ENCODE measurements around the gene TJP2.
"Not testable (repeated sequence)": the region's sequence is repeated elsewhere in the genome, so short reads cannot be mapped to it uniquely, and the experiment has no call there.

TJP2 gene

DNA sequence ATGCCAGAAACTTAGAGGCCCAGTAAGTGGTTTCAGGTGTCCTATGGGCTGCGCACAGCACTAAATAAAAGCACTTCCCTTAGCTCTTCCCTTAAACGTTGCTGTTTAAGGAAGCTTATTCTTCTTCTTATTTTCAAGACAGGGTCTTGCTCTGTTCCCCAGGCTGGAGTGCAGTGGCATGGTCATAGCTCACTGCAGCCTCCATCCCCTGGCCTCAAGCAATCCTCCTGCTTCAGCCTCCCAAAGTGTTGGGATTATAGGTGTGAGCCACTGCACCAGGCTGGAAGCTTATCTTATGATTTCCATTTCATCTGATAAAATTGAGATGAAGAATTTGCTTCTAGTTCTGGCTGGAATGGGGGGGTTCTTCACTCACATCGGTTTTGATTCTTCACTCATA lies 15.6 kb upstream of the TJP2 start:
- DNase-seq (ENCODE audit: low spot score), result no peak

DNA sequence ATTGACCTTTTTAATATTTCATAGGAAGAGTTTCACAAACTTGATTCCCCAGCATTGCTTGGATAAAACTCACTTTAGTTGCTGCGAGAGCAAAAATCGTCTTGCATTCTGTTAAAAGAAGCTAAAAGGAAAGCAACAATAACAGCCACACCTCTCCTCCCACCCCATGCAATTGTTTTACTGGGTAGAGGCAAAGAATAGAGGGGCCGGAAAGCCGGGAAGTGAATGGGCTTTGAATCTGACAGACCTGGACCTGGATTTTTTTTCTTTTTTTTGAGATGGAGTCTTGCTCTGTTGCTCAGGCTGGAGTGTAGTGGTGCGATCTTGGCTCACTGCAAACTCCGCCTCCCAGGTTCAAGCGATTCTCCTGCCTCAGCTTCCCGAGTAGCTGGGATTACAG lies 9.5 kb upstream of the TJP2 start:
- DNase-seq (ENCODE audit: low spot score), result not testable (repeated sequence)

DNA sequence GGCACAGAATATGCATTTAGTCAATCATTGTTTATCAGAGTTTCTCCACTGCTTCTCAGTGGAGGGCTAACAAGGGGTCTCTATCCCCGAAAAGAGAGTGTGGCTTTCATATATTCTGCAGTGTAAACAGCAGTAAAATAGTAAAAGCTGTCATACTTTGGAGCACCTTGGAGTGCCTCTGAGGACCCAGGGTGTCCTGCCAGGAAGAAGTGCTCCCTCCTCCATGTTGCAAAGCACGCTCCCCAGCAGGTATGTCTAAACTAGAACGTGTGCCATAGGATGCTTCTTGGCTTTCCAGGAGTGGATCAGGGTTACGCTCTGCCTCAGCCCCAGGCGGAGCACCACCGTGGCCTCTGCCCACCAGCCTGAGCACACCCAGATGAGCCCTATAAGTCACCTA lies 8.5 kb upstream of the TJP2 start:
- no peak for DNase-seq (ENCODE audit: low spot score)

DNA sequence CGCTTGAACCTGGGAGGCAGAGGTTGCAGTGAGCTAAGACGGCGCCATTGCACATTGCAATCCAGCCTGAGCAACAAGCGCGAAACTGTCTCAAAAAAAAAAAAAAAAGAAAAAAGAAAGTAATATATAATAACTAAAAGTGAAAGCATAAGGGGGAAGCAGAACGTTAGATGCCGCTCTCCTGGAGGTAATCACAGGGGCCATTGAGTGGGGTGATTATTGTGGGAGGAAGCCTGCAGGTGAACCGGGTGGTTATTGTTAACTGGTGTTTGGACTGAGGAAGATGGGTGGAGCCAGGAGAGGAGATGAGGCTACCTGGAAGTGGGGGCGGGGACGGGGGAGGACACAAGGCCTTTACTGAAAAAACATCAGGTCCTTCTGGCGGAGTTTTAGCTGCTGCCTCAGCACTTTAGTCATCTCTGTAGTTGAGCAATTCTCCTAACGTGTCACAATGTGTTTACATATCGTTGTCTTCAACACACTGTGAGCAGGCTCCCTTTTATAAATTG lies 5.3 kb upstream of the TJP2 start:
- peak; percentile 66 for DNase-seq (ENCODE audit: low spot score)

DNA sequence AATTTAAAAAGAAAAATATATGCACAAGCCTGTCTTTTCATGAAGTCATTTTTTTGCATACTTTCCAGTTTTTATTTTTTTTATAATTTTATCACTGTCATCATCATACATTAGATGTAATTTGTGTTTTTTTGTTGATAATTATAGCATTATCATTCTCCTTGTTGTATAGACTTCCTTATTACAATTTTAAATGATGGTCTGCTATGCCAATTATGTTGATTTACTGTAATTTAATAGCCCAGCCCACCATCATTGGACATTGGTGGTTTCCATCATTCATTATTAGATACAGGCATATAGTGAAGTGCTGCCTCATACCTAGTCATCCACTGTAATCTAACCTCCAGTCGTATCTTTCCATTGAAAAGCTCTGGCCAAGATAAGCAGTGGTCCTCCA lies 3.8 kb upstream of the TJP2 start:
- no peak for DNase-seq (ENCODE audit: low spot score)

DNA sequence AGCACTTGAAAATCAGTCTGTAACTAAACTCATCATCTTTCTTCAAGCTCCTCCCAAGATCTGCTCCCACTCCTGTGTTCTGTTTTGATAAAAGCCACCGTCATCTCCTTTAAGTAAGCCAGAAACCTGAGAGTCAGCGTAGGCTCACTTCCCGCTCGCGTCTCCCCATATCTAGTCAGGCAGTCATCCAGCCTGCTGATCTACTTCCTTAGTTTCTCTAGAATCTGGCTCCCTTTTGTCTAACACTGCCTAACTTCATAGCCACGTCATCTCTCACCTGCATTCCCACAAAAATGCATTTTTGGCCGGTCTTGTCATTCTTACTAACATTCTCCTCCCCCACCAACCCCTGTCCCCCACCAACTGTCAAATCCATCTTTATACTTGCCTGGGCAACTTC lies 3.0 kb upstream of the TJP2 start:
- no peak for DNase-seq (ENCODE audit: low spot score)

DNA sequence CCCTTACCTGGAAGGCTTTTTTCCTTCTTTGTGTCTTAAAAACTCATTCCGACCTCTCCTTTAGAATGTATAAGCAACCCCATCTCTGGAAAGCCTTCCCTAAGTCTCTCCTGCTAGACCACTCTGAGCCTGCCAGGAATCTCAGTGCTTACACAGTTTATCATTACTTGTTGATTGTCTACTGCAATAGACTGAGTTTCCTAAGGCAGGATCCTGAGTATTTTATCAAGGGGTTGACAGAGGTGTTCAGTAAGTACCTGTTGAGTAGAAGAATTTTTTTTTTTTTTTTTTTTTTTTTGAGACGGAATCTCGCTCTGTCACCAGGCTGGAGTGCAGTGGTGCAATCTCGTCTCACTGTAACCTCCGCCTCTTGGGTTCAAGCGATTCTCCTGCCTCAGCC lies 2.6 kb upstream of the TJP2 start:
- DNase-seq (ENCODE audit: low spot score), result no peak

DNA sequence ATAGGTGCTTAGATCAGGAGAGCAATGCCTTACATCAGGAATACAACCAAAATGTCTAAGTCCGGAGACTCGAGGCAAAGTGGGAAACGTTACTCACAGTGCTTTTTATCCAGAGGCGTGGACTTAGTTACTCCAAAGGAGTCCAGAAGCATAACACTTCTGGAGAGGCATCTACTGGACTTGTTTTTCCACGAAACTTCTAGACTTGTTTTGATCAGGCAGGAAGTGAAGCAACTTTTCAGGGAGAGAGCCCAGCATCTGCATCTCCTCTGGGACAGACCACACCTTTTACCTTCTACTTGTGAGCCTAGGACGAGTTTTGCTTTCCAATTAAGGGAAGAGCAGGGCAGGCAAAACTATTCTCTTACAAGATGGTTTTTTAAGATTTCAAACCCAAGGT lies 1.2 kb upstream of the TJP2 start:
- DNase-seq (ENCODE audit: low spot score), result no peak

DNA sequence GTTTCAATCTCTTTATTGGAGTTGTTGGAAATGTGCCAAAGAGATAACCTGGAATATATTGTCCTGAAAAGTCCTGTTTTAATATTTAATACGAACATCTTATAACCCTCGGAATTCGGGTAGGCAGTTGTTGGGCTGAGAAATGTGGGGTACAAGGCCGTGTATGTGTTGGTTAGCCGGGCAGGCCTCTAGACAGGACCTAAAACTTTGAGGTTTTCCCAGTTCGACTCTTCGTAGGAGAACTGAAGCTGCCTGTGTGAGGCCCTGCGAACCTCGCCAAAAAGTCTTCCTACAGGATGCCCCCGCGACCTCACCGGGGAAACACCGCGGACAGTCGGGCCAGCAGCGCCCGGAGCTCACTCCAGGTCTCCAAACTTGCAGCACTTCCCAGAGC lies 583 bp upstream of the TJP2 start:
- DNase-seq (ENCODE audit: low spot score), result no peak

DNA sequence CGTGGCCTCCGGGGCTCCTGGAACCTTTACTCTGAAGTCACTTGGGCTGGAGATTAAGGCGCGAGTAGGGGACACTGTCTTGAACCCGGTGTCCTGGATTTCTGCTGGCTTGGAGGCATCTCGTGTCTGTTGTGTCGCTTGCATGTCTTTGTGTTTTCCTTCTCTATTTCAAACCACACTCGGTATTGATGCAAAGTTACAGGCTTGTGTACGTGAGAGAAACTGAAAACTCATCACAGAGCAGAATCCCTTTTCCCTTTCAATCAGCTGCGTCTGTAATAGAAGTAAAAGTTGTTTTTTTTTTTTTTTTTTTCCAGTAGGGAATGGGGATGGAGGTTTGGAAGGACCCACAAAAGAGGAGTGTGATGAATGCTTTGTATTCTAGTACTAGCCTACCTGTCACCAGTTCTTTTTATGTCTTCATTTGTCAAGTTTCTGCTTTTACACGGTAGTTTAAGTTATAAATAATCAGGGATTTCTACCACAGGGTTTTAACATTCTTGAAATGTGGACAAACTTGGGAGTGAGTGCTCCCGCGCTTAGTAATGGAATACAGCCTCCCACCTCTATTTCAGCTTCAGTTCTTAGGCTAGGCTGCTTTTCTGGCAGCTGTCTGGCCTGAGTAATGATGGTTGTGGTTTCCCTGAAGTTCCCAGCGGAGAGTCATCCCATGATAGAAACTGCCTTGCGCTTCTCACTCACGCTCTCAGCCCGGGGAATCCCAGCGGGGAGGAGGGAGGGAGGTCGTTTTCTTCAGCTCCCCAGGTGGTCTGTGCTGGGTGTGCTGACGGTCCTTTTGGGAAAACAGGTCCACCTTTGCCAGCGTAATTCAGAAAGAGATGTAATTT lies 763 bp downstream of the TJP2 start:
- peak; percentile 42 for DNase-seq (ENCODE audit: low spot score)

DNA sequence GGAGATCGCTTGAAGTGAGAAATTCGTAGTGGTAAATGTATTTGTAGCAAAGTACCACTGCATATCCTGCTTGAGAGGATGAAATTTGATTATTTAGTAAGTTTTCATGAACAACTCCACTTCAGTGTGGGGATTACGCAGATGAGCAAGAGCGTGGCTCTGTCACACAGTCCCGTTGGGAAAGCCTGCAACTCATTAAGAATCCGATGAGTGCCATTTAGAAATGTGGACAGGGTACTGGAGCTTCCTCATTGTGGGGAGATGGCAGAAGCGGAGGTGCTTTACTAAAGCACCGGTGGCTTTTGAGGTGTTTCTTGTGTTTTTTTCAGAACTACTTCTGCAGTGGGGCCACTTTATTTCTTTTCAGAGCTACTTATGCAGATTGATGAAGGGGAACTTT lies 1.4 kb downstream of the TJP2 start:
- no peak for DNase-seq (ENCODE audit: low spot score)

DNA sequence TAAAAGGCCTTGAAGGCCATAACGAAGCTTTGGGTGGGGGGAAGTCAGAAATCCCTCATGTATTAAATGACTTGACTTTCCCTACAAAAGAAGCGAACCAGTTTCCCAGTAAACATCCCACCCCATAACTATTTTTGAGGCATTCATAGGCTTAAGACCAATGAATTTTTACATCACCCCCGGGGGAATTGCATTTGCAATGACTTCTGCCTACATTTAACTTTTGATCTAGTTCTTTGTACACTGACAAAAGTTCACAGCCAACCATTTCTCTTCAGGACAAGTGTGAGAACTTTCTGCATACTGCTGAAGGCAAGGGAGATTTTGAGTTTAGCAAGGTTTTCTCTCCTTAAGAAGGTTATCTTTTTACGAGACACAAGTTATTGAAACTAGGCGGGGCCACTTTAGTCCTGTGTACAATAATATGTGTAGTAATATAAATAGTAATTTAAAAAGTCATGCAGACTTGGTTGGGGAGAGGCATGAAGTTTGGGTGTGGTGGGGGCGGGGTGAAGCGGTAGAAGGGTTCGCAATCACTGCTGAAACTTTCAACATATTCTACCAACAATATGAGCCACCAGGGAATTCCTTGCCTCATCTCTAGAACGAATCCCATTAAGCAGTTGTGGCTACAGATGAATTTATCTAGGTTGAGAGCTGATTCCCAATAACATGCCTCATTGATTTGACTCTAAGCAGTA lies 2.5 kb downstream of the TJP2 start:
- DNase-seq (ENCODE audit: low spot score), result no peak

DNA sequence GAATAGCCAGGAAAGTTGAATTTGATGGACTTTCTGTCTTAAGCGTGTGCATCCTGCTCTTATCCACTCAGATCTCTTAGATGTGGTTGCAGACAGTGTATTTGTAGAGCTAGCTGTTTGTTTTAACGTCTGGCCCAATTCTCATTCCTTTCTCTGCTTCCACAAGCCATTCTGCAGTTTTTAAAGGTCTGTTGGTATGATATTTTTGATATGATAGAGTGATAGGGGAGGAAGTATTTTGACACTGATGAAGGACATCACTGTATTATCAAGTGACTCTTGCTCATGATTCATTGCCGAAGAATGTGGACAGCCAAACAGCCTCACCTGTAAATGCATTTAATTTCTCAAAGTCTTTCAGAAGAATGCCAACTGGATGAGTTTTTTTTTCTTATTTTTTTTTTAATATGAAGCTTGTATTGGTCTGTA lies 4.5 kb downstream of the TJP2 start:
- DNase-seq (ENCODE audit: low spot score), result no peak

DNA sequence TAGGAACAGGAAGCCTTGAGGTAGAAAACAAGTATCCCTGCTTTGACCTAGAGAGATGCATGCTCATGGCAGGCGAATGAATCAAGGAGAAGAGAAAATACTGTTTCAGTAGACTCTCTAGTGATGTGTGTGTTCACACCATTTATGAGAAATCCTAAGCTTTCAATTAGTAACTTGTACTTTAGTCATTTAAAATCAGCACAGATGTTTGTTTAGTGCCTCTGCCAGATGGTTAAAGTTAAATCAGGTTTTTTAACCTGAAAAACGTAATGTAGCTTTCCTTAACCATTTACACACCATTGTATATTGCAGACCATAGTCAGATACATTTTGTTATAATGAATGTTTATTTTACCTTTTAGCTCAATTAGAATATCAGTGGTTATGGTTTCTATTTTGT lies 5.0 kb downstream of the TJP2 start:
- DNase-seq (ENCODE audit: low spot score), result no peak

DNA sequence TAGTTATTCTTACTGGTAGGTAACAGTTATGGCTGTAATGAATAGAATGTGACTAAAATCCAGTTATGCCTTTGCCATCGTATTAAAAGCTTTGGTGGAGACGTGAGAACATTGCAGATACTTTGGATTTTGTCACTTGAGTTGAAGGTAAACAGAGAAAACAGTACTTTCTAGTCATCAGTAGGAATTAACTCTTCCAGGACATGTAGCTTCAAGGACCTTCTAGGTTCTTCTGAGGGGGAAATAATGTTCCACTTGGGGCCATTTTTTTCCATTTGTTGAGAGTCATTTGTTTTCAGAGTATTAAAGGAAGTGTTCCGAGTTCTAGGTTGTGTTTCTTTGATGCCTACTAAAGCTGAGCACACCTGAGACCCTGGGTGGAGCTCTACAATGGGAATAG lies 6.1 kb downstream of the TJP2 start:
- no peak for DNase-seq (ENCODE audit: low spot score)

DNA sequence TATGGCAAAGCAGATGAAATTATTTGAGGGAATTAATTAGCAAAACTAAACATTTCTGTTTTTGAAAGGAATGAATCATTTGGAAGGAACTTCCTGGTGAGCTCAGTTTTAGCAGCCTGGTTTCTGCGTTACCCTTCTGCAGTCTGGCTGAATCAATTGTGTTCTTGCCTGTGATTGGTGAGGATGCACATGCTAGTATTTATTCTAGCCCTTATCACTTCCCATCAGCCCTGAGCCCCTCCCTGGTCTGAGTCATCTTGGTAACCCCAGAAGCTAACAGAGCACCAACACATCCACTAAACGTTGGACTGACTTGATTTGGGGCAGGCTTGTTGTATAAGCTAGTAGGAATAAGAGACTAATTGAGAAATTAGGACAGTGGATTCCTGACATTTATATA lies 6.6 kb downstream of the TJP2 start:
- no peak for DNase-seq (ENCODE audit: low spot score)

DNA sequence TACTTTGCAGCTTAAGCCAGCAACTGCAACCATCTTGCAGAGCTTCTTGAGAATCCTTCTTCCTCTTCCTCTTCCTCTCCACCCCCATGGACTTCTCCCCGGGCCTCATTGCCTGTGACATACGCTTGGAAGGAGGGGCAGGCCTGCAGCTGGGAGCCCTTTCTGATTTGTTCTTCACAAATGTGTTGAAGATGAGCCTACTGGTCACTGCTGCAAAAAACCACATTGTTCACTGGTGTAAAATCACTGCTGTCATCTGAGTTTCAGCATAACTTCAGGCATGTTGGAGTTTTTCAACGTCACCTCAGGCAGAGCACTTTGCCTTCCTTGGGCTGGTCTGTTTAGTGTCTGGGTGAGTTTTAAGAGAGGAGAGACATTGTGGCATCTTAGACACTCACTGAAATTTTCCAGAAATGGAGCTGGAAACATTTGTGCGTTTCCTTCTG lies 7.9 kb downstream of the TJP2 start:
- no peak for DNase-seq (ENCODE audit: low spot score)

DNA sequence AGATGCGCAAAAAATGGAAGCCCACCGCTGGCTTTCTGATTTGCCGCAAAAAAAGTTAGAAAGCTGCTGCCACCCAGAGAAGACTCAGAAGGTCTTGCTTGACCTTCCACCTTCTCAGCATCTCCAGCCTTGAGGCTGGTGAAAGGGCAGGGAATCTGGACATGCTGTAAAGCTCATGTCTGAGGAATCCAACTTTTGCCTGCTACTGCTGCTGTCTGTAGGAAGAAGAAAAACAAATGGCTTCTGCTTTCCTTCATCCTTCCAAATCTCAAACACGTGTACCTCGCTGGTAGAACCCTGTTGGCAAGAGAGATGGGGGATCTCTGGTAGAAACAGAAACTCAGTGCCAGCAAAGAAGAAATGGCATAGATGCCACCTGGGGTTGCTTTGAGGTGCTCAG lies 10.2 kb downstream of the TJP2 start:
- no peak for DNase-seq (ENCODE audit: low spot score)

DNA sequence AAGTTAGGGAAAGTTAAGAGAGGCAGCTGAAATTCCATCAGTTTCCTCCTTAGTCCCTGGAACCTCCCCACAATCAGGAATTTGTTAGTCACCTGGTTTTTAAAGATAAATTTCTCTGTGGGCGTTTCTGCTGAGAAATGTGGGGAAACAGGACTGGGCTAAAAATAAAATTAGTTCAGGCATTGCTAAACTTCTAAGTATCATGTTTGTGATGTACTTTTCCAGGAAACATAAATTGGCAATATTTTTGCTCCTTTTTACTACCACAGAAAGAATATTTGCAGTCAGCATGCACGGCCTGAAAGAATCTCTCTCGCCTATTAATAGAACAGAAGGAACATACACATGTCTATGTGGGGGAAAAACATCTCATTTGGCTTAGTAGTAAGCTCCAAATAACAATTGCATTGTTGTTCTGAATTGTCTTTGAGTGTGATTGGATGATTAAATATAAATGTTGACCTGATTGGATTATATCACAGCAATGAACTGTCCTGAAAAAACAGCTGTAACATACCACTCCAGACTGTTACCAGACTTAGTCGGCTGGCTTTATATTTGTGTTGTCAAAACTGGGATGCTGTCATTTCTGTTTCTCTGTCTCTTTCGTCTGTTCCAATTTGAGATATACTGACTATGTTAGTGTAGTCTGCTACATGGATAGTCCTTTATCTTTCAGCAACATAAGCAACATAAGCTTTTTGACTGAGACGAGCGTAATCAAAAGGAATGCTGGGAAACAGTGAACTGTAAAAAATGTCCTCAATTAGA lies 12.9 kb downstream of the TJP2 start:
- no peak for DNase-seq (ENCODE audit: low spot score)

DNA sequence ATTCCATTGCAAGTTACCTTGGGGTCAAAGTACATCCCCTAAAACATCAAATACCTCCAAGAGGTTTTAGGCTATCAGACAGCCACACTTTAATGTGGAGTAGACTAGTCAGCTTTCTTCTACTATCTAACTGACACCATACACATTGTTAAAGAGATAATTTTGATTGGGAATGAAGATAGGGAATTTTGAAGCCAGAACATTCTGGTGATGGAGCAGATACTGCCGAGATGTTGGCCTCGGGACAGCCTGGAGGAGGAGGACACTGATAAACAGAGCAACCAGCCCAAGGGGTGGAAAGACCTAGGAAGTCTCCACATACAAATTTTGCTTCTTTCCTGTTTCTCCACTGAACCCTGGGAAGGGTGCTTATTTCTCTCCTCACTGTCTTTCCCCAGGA lies 14.9 kb downstream of the TJP2 start:
- DNase-seq (ENCODE audit: low spot score), result no peak

DNA sequence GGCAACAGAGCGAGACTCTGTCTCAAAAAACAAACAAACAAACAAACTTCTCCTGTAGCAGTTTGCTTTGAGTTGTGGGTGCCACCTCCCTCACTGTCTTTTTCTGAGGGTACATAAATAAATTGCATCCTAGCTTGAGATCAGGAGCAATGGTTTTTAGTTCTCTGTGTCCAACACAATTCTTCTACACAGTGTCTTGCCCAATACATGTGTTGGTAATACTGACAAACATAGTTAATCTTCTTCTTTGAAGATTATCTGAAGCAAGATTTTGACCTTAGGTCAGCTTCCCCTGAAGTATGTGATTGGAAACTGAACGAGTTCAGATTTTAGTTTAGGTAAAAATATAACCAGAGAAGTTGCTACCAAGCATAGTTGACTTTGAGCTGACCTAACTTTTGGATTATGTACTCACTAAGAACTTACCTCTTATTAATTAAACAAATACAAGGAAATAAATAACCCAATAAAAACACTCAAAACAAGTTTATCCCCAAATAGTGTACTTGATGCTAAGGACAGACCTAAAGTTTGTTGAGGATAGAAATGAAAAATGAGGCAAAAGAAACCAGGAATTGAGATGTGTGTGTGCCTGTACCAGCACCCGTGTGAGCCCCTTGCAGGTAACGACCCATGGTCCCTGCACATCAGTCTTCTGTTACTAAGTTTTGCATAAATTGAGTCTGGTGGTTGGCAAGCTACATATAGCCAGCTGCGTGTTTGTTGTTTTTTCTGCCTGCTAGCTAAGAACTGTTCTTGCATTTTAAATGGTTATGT lies 16.2 kb downstream of the TJP2 start:
- DNase-seq (ENCODE audit: low spot score), result no peak

DNA sequence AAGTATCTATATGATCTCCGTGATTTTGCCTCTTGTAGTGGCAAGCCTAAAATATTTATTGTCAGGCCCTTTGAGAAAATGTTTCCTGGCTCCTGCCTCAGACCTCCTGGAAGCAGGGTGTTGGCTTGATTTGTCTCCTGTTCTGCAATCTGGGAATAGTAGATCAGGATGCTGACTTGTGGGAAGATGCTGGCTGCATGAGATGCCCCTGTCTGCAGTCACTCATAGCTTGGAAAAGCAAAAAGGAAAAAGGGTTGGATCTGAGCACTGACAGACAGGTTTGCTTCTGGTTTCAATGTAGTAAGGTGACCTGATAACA lies 16.7 kb downstream of the TJP2 start:
- no peak for DNase-seq (ENCODE audit: low spot score)
